Gastroesophageal sphincter (tissue), 4 donors: Measurements from ENCODE around the gene IL1RAPL2. TPM values are rescaled to one million over a fixed set of nuclear protein-coding genes. Genes with fewer than 3 reads are reported as not detected.

Source experiments
- ATAC-seq: fragments of 150-250 bp; one replicate; pipeline ENCODE4 v1.9.1; 2016; ENCODE audit warnings: mild to moderate bottlenecking, moderate library complexity
- H3K27ac ChIP-seq, 4 donors: fragments of 200-600 bp; sonication (generic) in 3 of 4; 1 replicate in 3 of 4; 2 replicates in 1 of 4; pipeline ENCODE4 v1.5.1; 2016 to 2019
- H3K27me3 ChIP-seq: fragments of 200-600 bp; sonication (generic); one replicate; pipeline ENCODE4 v1.5.1; 2019
- H3K36me3 ChIP-seq, 2 donors: fragments of 200-600 bp; sonication (generic); one replicate each; pipeline ENCODE4 v1.5.1; 2019; ENCODE audit warnings: control low read depth in 1 of 2
- H3K4me1 ChIP-seq, 3 donors: fragments of 200-600 bp; sonication (generic); 1 replicate in 2 of 3; 2 replicates in 1 of 3; pipeline ENCODE4 v1.5.1; 2016 to 2019; ENCODE audit warnings: control low read depth in 2 of 3
- H3K4me3 ChIP-seq, 2 donors: fragments of 200-600 bp; sonication (generic); one replicate each; pipeline ENCODE4 v1.5.1; 2019; ENCODE audit warnings: mild to moderate bottlenecking in 1 of 2, moderate library complexity in 1 of 2
- H3K9me3 ChIP-seq, 3 donors: fragments of 200-600 bp; sonication (generic); one replicate each; pipeline ENCODE4 v1.5.1; 2017 to 2019; ENCODE audit warnings: control low read depth in 2 of 3
- EP300 ChIP-seq: sonication (generic); formaldehyde crosslinking; IDR thresholded peaks from one replicate; pipeline ENCODE4 v1.6.1; 2017; ENCODE audit warnings: antibody characterized with exemption, mild to moderate bottlenecking
- POLR2A ChIP-seq, 2 donors: fragments of 450-650 bp; IDR thresholded peaks; one replicate each; pipeline ENCODE4 v1.6.1; 2017; ENCODE audit warnings: antibody characterized with exemption in 2 of 2, mild to moderate bottlenecking in 2 of 2, moderate library complexity in 1 of 2
- POLR2AphosphoS5 ChIP-seq: sonication (generic); formaldehyde crosslinking; IDR thresholded peaks from one replicate; pipeline ENCODE4 v1.6.1; 2017; ENCODE audit warnings: antibody characterized with exemption
- WGBS, 2 donors: methylation state at CpG; one replicate each; pipeline ENCODE4 v1.1.5; 2018; ENCODE audit warnings: low coverage in 1 of 2; 5-methylcytosine and 5-hydroxymethylcytosine counted together
- total RNA-seq, 4 donors: library from RNA; depleted of rRNA; stranded (reverse); fragments of >200 nt; gene quantifications; one replicate each; pipeline ENCODE4 v1.1.0, GENCODE V29; 2016
- TF ChIP-seq, protein P1 (sequence below), 4 experiments: fragments of 200-600 bp in 2 of 4; fragments of 450-650 bp in 2 of 4; sonication (generic) in 1 of 4; IDR thresholded peaks; one replicate each; pipeline ENCODE4 v1.5.1; 2017 to 2019; ENCODE audit warnings: antibody characterized with exemption in 4 of 4, mild to moderate bottlenecking in 2 of 4, moderate library complexity in 2 of 4

IL1RAPL2 gene
- total RNA-seq, 4 donors from 2014 or later: 0.54 TPM; not detected in 2

DNA sequence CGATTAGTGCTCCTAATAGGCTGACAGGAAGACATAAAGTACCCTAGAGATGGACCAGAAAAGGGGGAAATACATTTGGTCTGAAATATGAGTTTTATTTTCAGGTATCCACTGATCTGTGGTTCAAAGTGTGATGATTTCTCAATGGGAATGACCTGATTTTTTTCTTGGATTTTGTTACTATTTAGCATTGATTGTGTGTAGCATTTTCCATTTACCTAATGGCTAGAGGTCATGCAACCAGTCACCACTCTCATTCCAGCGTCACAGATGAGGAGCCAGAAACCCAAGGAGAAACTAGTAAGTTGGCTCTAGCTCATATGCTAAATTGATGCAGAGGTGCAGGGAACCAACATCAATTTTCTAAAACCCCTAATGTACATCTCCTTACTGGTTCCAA is 118.1 kb downstream of the IL1RAPL2 start:
- Histone ChIP-seq H3K4me3 (no peak overlapping the region), H3K27me3 (no peaks in the 10 kb centered on the region), H3K36me3 (no peaks in the 10 kb centered on the region), H3K27ac (no peak overlapping the region), H3K4me1 (no peaks in the 10 kb centered on the region), H3K9me3 (no peaks in the 10 kb centered on the region)
- ATAC-seq: no peak
- TF ChIP-seq, protein P1, sequence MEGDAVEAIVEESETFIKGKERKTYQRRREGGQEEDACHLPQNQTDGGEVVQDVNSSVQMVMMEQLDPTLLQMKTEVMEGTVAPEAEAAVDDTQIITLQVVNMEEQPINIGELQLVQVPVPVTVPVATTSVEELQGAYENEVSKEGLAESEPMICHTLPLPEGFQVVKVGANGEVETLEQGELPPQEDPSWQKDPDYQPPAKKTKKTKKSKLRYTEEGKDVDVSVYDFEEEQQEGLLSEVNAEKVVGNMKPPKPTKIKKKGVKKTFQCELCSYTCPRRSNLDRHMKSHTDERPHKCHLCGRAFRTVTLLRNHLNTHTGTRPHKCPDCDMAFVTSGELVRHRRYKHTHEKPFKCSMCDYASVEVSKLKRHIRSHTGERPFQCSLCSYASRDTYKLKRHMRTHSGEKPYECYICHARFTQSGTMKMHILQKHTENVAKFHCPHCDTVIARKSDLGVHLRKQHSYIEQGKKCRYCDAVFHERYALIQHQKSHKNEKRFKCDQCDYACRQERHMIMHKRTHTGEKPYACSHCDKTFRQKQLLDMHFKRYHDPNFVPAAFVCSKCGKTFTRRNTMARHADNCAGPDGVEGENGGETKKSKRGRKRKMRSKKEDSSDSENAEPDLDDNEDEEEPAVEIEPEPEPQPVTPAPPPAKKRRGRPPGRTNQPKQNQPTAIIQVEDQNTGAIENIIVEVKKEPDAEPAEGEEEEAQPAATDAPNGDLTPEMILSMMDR (IDR thresholded peaks at IDR 0.05): no peak
- TF ChIP-seq EP300: no peak
- TF ChIP-seq POLR2AphosphoS5: no peak
- 59% methylated on average over 2 of the region's 2 CpGs; no CpG with 5 or more reads in 1 of the 2 donors for WGBS, 2 donors

GRCh38 chrX:104695593-104695992 is 129.6 kb downstream of the IL1RAPL2 start:
- Histone ChIP-seq H3K4me1 (no peaks in the 10 kb centered on the region), H3K27ac (no peak overlapping the region), H3K9me3 (no peaks in the 10 kb centered on the region), H3K36me3 (no peaks in the 10 kb centered on the region), H3K27me3 (no peaks in the 10 kb centered on the region), H3K4me3 (no peak overlapping the region)
- 93 to 100% methylated on average over 2 to 5 of the region's 9 CpGs for WGBS, 2 donors
- no peak for ATAC-seq
- no peak for TF ChIP-seq POLR2AphosphoS5
- no peak for TF ChIP-seq EP300
- TF ChIP-seq, protein P1 (IDR thresholded peaks at IDR 0.05): no peak
- TF ChIP-seq POLR2A (IDR thresholded peaks at IDR 0.05): no peak

- Histone ChIP-seq H3K4me1 (no peaks in the 10 kb centered on the region), H3K36me3 (no peaks in the 10 kb centered on the region), H3K27ac (no peak overlapping the region), H3K27me3 (no peaks in the 10 kb centered on the region), H3K4me3 (no peak overlapping the region), H3K9me3 (no peaks in the 10 kb centered on the region)
- TF ChIP-seq POLR2AphosphoS5: no peak
- no peak for ATAC-seq
- 30 to 40% methylated on average over 1 of the region's 1 CpG for WGBS, 2 donors
Measured at GRCh38 chrX:104696667-104697066, 130.7 kb downstream of the IL1RAPL2 start.

GRCh38 chrX:104697294-104697693 is 131.3 kb downstream of the IL1RAPL2 start:
- H3K27ac ChIP-seq: no peak overlapping the region
- no peak overlapping the region for H3K4me3 ChIP-seq
- no peaks in the 10 kb centered on the region for H3K4me1 ChIP-seq
- ATAC-seq: no peak
- H3K9me3 ChIP-seq: no peaks in the 10 kb centered on the region
- TF ChIP-seq POLR2A (IDR thresholded peaks at IDR 0.05) (no peak), POLR2AphosphoS5 (no peak), EP300 (no peak)
- TF ChIP-seq, protein P1 (IDR thresholded peaks at IDR 0.05): no peak
- H3K36me3 ChIP-seq: no peaks in the 10 kb centered on the region
- no peaks in the 10 kb centered on the region for H3K27me3 ChIP-seq

GRCh38 chrX:104707042-104707441 is 141.0 kb downstream of the IL1RAPL2 start:
- Histone ChIP-seq H3K27ac (no peak overlapping the region), H3K36me3 (no peaks in the 10 kb centered on the region), H3K4me1 (no peaks in the 10 kb centered on the region), H3K4me3 (no peak overlapping the region), H3K9me3 (no peaks in the 10 kb centered on the region), H3K27me3 (no peaks in the 10 kb centered on the region)
- no peak for ATAC-seq
- no peak for TF ChIP-seq POLR2A (IDR thresholded peaks at IDR 0.05)
- TF ChIP-seq EP300: no peak
- WGBS, 2 donors: 55 to 81% methylated on average over 4 of the region's 4 CpGs

- Histone ChIP-seq H3K27ac (no peak overlapping the region), H3K36me3 (no peaks in the 10 kb centered on the region), H3K27me3 (no peaks in the 10 kb centered on the region), H3K9me3 (no peaks in the 10 kb centered on the region), H3K4me1 (no peaks in the 10 kb centered on the region), H3K4me3 (no peak overlapping the region)
- ATAC-seq: no peak
- TF ChIP-seq EP300 (no peak), POLR2AphosphoS5 (no peak), POLR2A (IDR thresholded peaks at IDR 0.05) (no peak)
- TF ChIP-seq, protein P1 (IDR thresholded peaks at IDR 0.05): no peak
Measured at GRCh38 chrX:104707572-104707971, 141.6 kb downstream of the IL1RAPL2 start.
